ENCODE data around the gene SLC41A1. TPM values are rescaled to one million over a fixed set of nuclear protein-coding genes. Genes with fewer than 3 reads are reported as not detected.
A peak's percentile ranks its signal among the peaks of the same experiment; 100 is the strongest.

SLC41A1 gene
- total RNA-seq, 1 donor from 2014 or later, result 22.4 TPM

DNA sequence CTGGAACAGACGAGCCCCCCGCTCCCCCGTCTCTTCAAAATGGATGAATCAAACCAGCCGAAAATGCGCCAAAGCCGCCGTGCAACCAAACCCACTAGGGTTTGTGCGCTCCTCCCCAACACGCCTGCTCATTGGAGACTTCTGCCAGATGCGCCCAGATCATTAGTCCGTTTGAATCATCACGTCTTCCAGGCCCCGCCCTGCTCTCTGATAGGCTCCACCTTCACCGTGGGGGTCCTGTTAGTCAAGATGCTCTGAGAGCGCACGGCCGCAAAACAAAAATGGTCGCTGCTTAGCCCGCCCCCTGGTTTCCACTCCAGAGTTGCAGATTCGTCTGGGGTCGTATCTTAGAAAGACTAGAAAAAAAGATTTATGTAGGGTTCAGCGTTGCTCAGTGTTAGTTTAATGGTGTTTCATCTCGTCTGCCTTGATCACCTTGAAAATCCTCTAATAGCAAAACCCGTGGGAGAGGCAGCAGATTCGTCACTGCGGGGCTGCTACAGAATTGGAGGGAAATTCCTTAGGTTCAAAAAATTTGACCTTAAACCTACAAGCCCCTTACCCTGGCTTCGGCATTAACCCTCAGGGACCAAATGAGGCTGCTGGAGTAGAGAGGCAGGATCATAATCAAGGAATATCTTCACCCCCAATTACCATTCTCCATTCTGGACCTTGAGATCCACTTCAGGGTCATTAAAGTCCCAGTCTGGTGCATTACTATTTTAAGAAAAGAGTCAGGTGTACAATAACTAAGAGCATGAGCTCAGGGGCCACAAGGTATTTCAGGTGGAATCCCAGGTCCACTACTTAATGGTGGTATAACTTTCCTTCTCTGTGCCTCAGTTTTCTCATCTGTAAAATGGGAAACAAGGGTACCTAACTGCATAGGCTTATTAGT, 62.6 kb downstream of the SLC41A1 start, which contains the start of gene NUCKS1:
NUCKS1 (minus strand) TSS at position 45 of the 898 bp plus-strand sequence. CDS start 209 bp downstream, outside the sequence.
- Mint-ChIP-seq H3K27me3 (ENCODE audit: low read depth, unreplicated experiment) (no peaks in the 10 kb centered on the region), H3K4me3 (ENCODE audit: unreplicated experiment) (peak within 1 kb of the TSS; percentile 97), H3K4me1 (ENCODE audit: low read depth, unreplicated experiment) (peaks cover 13% of the 10 kb centered on the region), H3K9me3 (ENCODE audit: unreplicated experiment) (no peaks in the 10 kb centered on the region), H3K27ac (ENCODE audit: unreplicated experiment) (peak within 1 kb of the TSS; percentile 98), H3K36me3 (ENCODE audit: low read depth, unreplicated experiment) (peaks cover 5% of the 10 kb centered on the region)
- Histone ChIP-seq H3K27me3 (ENCODE audit: insufficient read depth, low read length) (peaks cover 10% of the 10 kb centered on the region), H3K27ac (ENCODE audit: low read depth, low read length) (peak within 1 kb of the TSS; percentile 89), H3K36me3 (ENCODE audit: insufficient read depth, low read length) (peaks cover 2% of the 10 kb centered on the region), H4K20me1 (ENCODE audit: insufficient read depth, low read length) (peaks cover 37% of the 10 kb centered on the region), H3K9me3 (ENCODE audit: insufficient read depth, low read depth, low read length) (no peaks in the 10 kb centered on the region), H3K4me3 (ENCODE audit: insufficient read depth, low read depth, low read length) (peak within 1 kb of the TSS; percentile 86), H2AFZ (ENCODE audit: low read depth, low read length) (peak within 1 kb of the TSS; percentile 93), H3K4me1 (ENCODE audit: insufficient read depth, low read length) (peaks cover 15% of the 10 kb centered on the region), H3K9ac (ENCODE audit: low read length) (peak within 1 kb of the TSS; percentile 98), H3K79me2 (ENCODE audit: insufficient read depth, low read length) (peaks cover 41% of the 10 kb centered on the region), H3K4me2 (ENCODE audit: low read length) (peak within 1 kb of the TSS; percentile 86)
- FAIRE-seq (peak; percentile 95), DNase-seq (ENCODE audit: low read depth) (peak; percentile 100)
- TF ChIP-seq EZH2 (IDR thresholded peaks at IDR 0.05; ENCODE audit: insufficient read depth, low read length), result no peak
- TF ChIP-seq, protein P1, sequence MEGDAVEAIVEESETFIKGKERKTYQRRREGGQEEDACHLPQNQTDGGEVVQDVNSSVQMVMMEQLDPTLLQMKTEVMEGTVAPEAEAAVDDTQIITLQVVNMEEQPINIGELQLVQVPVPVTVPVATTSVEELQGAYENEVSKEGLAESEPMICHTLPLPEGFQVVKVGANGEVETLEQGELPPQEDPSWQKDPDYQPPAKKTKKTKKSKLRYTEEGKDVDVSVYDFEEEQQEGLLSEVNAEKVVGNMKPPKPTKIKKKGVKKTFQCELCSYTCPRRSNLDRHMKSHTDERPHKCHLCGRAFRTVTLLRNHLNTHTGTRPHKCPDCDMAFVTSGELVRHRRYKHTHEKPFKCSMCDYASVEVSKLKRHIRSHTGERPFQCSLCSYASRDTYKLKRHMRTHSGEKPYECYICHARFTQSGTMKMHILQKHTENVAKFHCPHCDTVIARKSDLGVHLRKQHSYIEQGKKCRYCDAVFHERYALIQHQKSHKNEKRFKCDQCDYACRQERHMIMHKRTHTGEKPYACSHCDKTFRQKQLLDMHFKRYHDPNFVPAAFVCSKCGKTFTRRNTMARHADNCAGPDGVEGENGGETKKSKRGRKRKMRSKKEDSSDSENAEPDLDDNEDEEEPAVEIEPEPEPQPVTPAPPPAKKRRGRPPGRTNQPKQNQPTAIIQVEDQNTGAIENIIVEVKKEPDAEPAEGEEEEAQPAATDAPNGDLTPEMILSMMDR (IDR thresholded peaks at IDR 0.05; ENCODE audit: insufficient read depth, low read depth, low read length), result peak; percentile 14

DNA sequence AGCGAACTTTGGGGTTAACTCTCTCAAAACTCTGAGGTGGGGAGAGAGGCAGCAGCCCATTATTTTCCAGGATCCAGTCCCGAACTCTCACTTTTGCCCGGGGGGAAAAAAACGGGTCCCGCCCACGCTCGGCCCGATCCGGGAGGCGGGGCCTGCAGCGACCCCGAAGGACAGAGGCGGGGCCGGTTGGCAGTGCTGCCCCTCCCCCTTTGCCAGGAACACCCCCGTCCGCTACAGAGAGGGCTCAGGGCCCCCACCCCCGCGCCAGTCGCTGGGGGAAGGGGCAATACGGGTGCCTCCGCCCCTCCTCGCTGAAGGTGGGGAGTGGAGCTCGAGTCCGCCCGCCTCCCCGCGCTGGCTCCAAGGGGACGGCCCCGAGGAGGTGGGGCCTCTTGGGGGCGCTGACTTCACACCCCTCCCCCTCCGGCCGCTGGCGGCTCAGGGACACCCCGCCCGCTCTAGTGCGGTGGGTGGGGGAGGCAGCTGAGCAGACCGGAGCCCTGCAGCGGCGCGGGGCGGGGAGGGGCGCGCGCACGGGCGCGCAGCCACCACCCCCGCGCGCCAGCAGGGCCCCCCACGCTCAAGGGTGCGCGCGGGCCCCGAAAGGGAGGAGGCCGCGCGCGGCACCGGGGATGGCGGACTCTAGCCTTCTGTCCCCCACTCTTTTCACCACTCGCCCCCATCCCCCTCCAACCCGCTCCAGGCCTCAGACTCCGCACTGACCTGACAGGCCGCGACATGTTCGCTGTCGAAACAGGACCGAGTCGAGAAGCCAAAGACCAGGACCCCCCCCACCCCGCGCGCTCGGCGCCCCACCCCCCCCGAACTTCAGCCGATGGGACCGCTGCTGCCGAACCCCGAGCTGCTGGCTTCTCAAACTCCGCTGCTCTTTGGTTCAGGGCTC, 63.5 kb downstream of the SLC41A1 start:
- Histone ChIP-seq H3K9me3 (ENCODE audit: insufficient read depth, low read depth, low read length) (no peaks in the 10 kb centered on the region), H3K4me3 (ENCODE audit: insufficient read depth, low read depth, low read length) (peak overlapping the region; percentile 86), H3K9ac (ENCODE audit: low read length) (peak overlapping the region; percentile 98), H3K4me1 (ENCODE audit: insufficient read depth, low read length) (peaks cover 15% of the 10 kb centered on the region), H3K79me2 (ENCODE audit: insufficient read depth, low read length) (peaks cover 49% of the 10 kb centered on the region), H4K20me1 (ENCODE audit: insufficient read depth, low read length) (peaks cover 45% of the 10 kb centered on the region), H3K4me2 (ENCODE audit: low read length) (peak overlapping the region; percentile 86), H3K36me3 (ENCODE audit: insufficient read depth, low read length) (peaks cover 2% of the 10 kb centered on the region), H2AFZ (ENCODE audit: low read depth, low read length) (peak overlapping the region; percentile 67), H3K27ac (ENCODE audit: low read depth, low read length) (peak overlapping the region; percentile 89), H3K27me3 (ENCODE audit: insufficient read depth, low read length) (peaks cover 7% of the 10 kb centered on the region)
- peak; percentile 88 for DNase-seq (ENCODE audit: low read depth)
- no peak for TF ChIP-seq EZH2 (IDR thresholded peaks at IDR 0.05; ENCODE audit: insufficient read depth, low read length)
- no peaks in the 10 kb centered on the region for H3K27me3 Mint-ChIP-seq (ENCODE audit: low read depth, unreplicated experiment)
- peaks cover 5% of the 10 kb centered on the region for H3K36me3 Mint-ChIP-seq (ENCODE audit: low read depth, unreplicated experiment)
- no peaks in the 10 kb centered on the region for H3K9me3 Mint-ChIP-seq (ENCODE audit: unreplicated experiment)
- peak overlapping the region; percentile 98 for H3K27ac Mint-ChIP-seq (ENCODE audit: unreplicated experiment)
- H3K4me3 Mint-ChIP-seq (ENCODE audit: unreplicated experiment), result peak overlapping the region; percentile 97
- FAIRE-seq, result no peak
- peaks cover 14% of the 10 kb centered on the region for H3K4me1 Mint-ChIP-seq (ENCODE audit: low read depth, unreplicated experiment)
